Loucy (cell line): ENCODE results near the gene SPRR5.

ENCODE experiments used
- EZH2phosphoT487 ChIP-seq: fragments of 200-600 bp; IDR thresholded peaks from 2 replicates; pipeline ENCODE4 v1.6.1; 2018; ENCODE audit warnings: antibody characterized with exemption, mild to moderate bottlenecking, moderate library complexity, borderline replicate concordance
- TF ChIP-seq, protein P1 (sequence below): fragments of 200-600 bp; sonication (generic); conservative IDR thresholded peaks from 2 replicates; pipeline ENCODE4 v1.5.1; 2014; ENCODE audit warnings: mild to moderate bottlenecking, antibody characterized with exemption, low read length

DNA sequence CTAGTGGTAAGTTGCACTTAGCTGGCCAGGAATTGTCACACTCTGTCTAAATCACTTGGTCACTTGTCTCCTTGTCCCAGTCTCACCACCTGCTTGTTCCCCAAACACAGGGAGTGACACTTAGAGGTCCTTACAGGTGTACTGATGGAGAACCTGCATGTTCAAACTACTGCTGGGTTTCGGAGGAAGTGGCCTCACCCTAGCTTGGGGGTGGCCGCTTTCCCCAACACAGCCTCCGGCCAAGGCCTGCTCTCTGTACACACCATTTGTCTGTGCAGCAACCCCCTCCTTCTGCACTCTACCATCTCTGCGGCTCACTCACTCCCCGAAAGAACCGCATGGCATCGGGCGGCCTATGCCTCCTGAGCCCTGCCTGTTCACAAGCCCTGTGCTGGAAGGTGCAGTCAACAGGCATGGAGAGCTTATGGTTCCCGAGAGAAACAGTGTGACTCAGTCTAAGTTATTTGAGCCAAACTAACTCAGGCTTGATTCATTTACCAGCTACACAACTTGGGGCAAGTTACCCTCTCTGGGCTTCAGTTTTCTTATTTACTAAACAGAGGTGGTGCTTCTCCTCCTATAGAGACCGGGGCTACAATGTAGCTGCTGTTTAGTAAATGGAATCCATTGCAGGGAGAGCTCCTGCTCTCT is 12.9 kb downstream of the SPRR5 start:
- TF ChIP-seq, protein P1, sequence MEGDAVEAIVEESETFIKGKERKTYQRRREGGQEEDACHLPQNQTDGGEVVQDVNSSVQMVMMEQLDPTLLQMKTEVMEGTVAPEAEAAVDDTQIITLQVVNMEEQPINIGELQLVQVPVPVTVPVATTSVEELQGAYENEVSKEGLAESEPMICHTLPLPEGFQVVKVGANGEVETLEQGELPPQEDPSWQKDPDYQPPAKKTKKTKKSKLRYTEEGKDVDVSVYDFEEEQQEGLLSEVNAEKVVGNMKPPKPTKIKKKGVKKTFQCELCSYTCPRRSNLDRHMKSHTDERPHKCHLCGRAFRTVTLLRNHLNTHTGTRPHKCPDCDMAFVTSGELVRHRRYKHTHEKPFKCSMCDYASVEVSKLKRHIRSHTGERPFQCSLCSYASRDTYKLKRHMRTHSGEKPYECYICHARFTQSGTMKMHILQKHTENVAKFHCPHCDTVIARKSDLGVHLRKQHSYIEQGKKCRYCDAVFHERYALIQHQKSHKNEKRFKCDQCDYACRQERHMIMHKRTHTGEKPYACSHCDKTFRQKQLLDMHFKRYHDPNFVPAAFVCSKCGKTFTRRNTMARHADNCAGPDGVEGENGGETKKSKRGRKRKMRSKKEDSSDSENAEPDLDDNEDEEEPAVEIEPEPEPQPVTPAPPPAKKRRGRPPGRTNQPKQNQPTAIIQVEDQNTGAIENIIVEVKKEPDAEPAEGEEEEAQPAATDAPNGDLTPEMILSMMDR = no peak
- TF ChIP-seq EZH2phosphoT487 = no peak
